ENCODE data around the gene BATF. TPM values are rescaled to one million over a fixed set of nuclear protein-coding genes. Genes with fewer than 3 reads are reported as not detected.

Gene BATF
- total RNA-seq, 1 experiment from 2014 or later: 1.7 TPM

GRCh38 chr14:75572104-75572503 is 49.8 kb downstream of the BATF start:
- Histone ChIP-seq H3K27me3 (replicated peaks; ENCODE audit: control insufficient read depth, insufficient read depth, low read length) (no peaks in the 10 kb centered on the region), H3K4me1 (no peaks in the 10 kb centered on the region), H3K4me3 (ENCODE audit: low read depth, low read length) (no peak overlapping the region), H3K36me3 (ENCODE audit: control insufficient read depth, insufficient read depth, low read length) (no peaks in the 10 kb centered on the region), H3K9me3 (no peaks in the 10 kb centered on the region)
- H3K36me3 Mint-ChIP-seq (ENCODE audit: insufficient read depth, unreplicated experiment): peaks cover 6% of the 10 kb centered on the region
- peaks cover 7% of the 10 kb centered on the region for H3K4me1 Mint-ChIP-seq (ENCODE audit: low read depth, unreplicated experiment)
- intact Hi-C loops (cut with micrococcal nuclease; ENCODE audit: unreplicated experiment): no loop called here
- no peak for DNase-seq
- ChIA-PET CTCF (interaction anchor here (0.5 to 0.8 kb wide), 2 partner anchors 88 to 410 kb away, joined by 3 read pairs; partner anchors contain the start of genes ERG28 and TTLL5), POLR2A (interaction anchor here (0.6 kb wide), 1 partner anchor 58 kb away, joined by 3 read pairs; no protein-coding TSS in a partner anchor)
- no TSS peak for BruUV-seq (replicated peaks)
- H3K27ac Mint-ChIP-seq (ENCODE audit: unreplicated experiment): no peak overlapping the region
- peaks cover 4% of the 10 kb centered on the region for H3K27me3 Mint-ChIP-seq (ENCODE audit: insufficient read depth, unreplicated experiment)
- no peak for TF ChIP-seq CTCF (IDR thresholded peaks at IDR 0.05; ENCODE audit: insufficient read depth in 1 of 2, low read depth in 1 of 2, low read length in 1 of 2, severe bottlenecking in 1 of 2, unreplicated experiment in 1 of 2)
- no peak overlapping the region for H3K4me3 Mint-ChIP-seq (ENCODE audit: unreplicated experiment)
- H3K9me3 Mint-ChIP-seq (ENCODE audit: unreplicated experiment): no peaks in the 10 kb centered on the region

- Mint-ChIP-seq H3K9me3 (ENCODE audit: unreplicated experiment) (no peaks in the 10 kb centered on the region), H3K4me1 (ENCODE audit: low read depth, unreplicated experiment) (peaks cover 8% of the 10 kb centered on the region), H3K27me3 (ENCODE audit: insufficient read depth, unreplicated experiment) (peaks cover 4% of the 10 kb centered on the region), H3K27ac (ENCODE audit: unreplicated experiment) (no peak overlapping the region), H3K36me3 (ENCODE audit: insufficient read depth, unreplicated experiment) (peaks cover 2% of the 10 kb centered on the region), H3K4me3 (ENCODE audit: unreplicated experiment) (no peak overlapping the region)
- TF ChIP-seq CTCF (IDR thresholded peaks at IDR 0.05; ENCODE audit: insufficient read depth in 1 of 2, low read depth in 1 of 2, low read length in 1 of 2, severe bottlenecking in 1 of 2, unreplicated experiment in 1 of 2): no peak
- ChIA-PET POLR2A (interaction anchor here (0.6 to 1.9 kb wide), 3 partner anchors 75 to 83 kb away, joined by 3 to 11 read pairs (median 10); partner anchors contain the start of genes ERG28 and TTLL5), CTCF (interaction anchor here (0.5 to 5.1 kb wide), 18 partner anchors 8 to 405 kb away, joined by 3 to 106 read pairs (median 5); partner anchors contain the start of genes ERG28, TGFB3 and TTLL5)
- no peaks in the 10 kb centered on the region for H3K36me3 ChIP-seq (ENCODE audit: control insufficient read depth, insufficient read depth, low read length)
- no TSS peak for BruUV-seq (replicated peaks)
- no peak for DNase-seq
- no peak overlapping the region for H3K4me3 ChIP-seq (ENCODE audit: low read depth, low read length)
- H3K9me3 ChIP-seq: no peaks in the 10 kb centered on the region; the same call in 1 of the 2 replicates
- intact Hi-C loops (cut with micrococcal nuclease; ENCODE audit: unreplicated experiment): loop anchor here (1.0 to 5.0 kb wide), 2 partner anchors 77 to 400 kb away; no protein-coding TSS in a partner anchor
- no peaks in the 10 kb centered on the region for H3K27me3 ChIP-seq (replicated peaks; ENCODE audit: control insufficient read depth, insufficient read depth, low read length)
- peaks cover 15% of the 10 kb centered on the region for H3K4me1 ChIP-seq
Observed at GRCh38 chr14:75577090-75577489, 54.8 kb downstream of the BATF start.

GRCh38 chr14:75577729-75578101 is 55.4 kb downstream of the BATF start:
- Histone ChIP-seq H3K36me3 (ENCODE audit: control insufficient read depth, insufficient read depth, low read length) (no peaks in the 10 kb centered on the region), H3K9me3 (no peaks in the 10 kb centered on the region; the same call in 1 of the 2 replicates), H3K4me3 (ENCODE audit: low read depth, low read length) (peak overlapping the region; percentile 61), H3K4me1 (peaks cover 15% of the 10 kb centered on the region), H3K27me3 (replicated peaks; ENCODE audit: control insufficient read depth, insufficient read depth, low read length) (no peaks in the 10 kb centered on the region)
- Mint-ChIP-seq H3K27ac (ENCODE audit: unreplicated experiment) (peak overlapping the region; percentile 78), H3K4me3 (ENCODE audit: unreplicated experiment) (no peak overlapping the region), H3K27me3 (ENCODE audit: insufficient read depth, unreplicated experiment) (peaks cover 4% of the 10 kb centered on the region), H3K4me1 (ENCODE audit: low read depth, unreplicated experiment) (peaks cover 8% of the 10 kb centered on the region), H3K9me3 (ENCODE audit: unreplicated experiment) (no peaks in the 10 kb centered on the region), H3K36me3 (ENCODE audit: insufficient read depth, unreplicated experiment) (no peaks in the 10 kb centered on the region)
- POLR2A ChIA-PET: interaction anchor here (0.6 to 1.9 kb wide), 4 partner anchors 10 to 83 kb away, joined by 3 to 11 read pairs (median 6); partner anchors contain the start of genes ERG28 and TTLL5
- intact Hi-C loops (cut with micrococcal nuclease; ENCODE audit: unreplicated experiment): loop anchor here (1.0 to 5.0 kb wide), 3 partner anchors 71 to 400 kb away; no protein-coding TSS in a partner anchor
- peak; percentile 68 to 84 for TF ChIP-seq CTCF (IDR thresholded peaks at IDR 0.05; ENCODE audit: insufficient read depth in 1 of 2, low read depth in 1 of 2, low read length in 1 of 2, severe bottlenecking in 1 of 2, unreplicated experiment in 1 of 2)
- peak; percentile 87 for DNase-seq
- CTCF ChIA-PET: interaction anchor here (0.5 to 5.1 kb wide), 19 partner anchors 9 to 405 kb away, joined by 3 to 106 read pairs (median 5); partner anchors contain the start of genes ERG28, TGFB3 and TTLL5
- BruUV-seq (replicated peaks): no TSS peak

Measured in Caco-2 (cell line).